ENCODE measurements around the gene TUFM. TPM values are rescaled to one million over a fixed set of nuclear protein-coding genes. Genes with fewer than 3 reads are reported as not detected.
"Not testable (repeated sequence)": the region's sequence is repeated elsewhere in the genome, so short reads cannot be mapped to it uniquely, and the experiment has no call there.

TUFM gene
- total RNA-seq, 2 donors from 2014 or later = 122 to 165 TPM

GRCh38 chr16:28884045-28884444, 37.9 kb upstream of the TUFM start:
- no peak for DNase-seq (ENCODE audit: low spot score)
- no peak for TF ChIP-seq CTCF (IDR thresholded peaks at IDR 0.05)
- no peak overlapping the region for H3K27ac ChIP-seq
- H3K27me3 ChIP-seq = no peaks in the 10 kb centered on the region
- H3K4me3 ChIP-seq = no peak overlapping the region
- no peaks in the 10 kb centered on the region for H3K36me3 ChIP-seq
- H3K4me1 ChIP-seq = peaks cover 0 to 12% of the 10 kb centered on the region in 2 donors
- H3K9me3 ChIP-seq = no peaks in the 10 kb centered on the region

- H3K9me3 ChIP-seq = no peaks in the 10 kb centered on the region
- no peak for DNase-seq (ENCODE audit: low spot score)
- H3K27me3 ChIP-seq = no peaks in the 10 kb centered on the region
- H3K27ac ChIP-seq = no peak overlapping the region
- peaks cover 0 to 15% of the 10 kb centered on the region in 2 donors for H3K4me1 ChIP-seq
- no peak for TF ChIP-seq CTCF (IDR thresholded peaks at IDR 0.05)
- no peaks in the 10 kb centered on the region for H3K36me3 ChIP-seq
- H3K4me3 ChIP-seq = no peak overlapping the region
Observed at GRCh38 chr16:28883221-28883996, 37.3 kb upstream of the TUFM start.

GRCh38 chr16:28882551-28883160, 36.5 kb upstream of the TUFM start:
- Histone ChIP-seq H3K27ac (no peak overlapping the region), H3K4me3 (no peak overlapping the region), H3K36me3 (no peaks in the 10 kb centered on the region), H3K9me3 (no peaks in the 10 kb centered on the region), H3K4me1 (peaks cover 0 to 15% of the 10 kb centered on the region in 2 donors), H3K27me3 (no peaks in the 10 kb centered on the region)
- TF ChIP-seq CTCF (IDR thresholded peaks at IDR 0.05) = no peak
- DNase-seq (ENCODE audit: low spot score) = no peak

- not testable (repeated sequence) for H3K9me3 ChIP-seq; DNase-seq (ENCODE audit: low spot score); H3K27me3 ChIP-seq; H3K27ac ChIP-seq; H3K36me3 ChIP-seq; H3K4me3 ChIP-seq
- H3K4me1 ChIP-seq = peaks cover 0 to 15% of the 10 kb centered on the region in 2 donors
Observed at GRCh38 chr16:28881565-28881964, 35.4 kb upstream of the TUFM start.

GRCh38 chr16:28880955-28881354, 34.8 kb upstream of the TUFM start:
- peaks cover 0 to 15% of the 10 kb centered on the region in 2 donors for H3K4me1 ChIP-seq
- no peak for DNase-seq (ENCODE audit: low spot score)
- no peaks in the 10 kb centered on the region for H3K36me3 ChIP-seq
- TF ChIP-seq CTCF (IDR thresholded peaks at IDR 0.05) = no peak
- H3K4me3 ChIP-seq = no peak overlapping the region
- no peaks in the 10 kb centered on the region for H3K9me3 ChIP-seq
- no peak overlapping the region for H3K27ac ChIP-seq
- H3K27me3 ChIP-seq = no peaks in the 10 kb centered on the region

- Histone ChIP-seq H3K27me3 (no peaks in the 10 kb centered on the region), H3K36me3 (no peaks in the 10 kb centered on the region), H3K9me3 (no peaks in the 10 kb centered on the region), H3K4me1 (peaks cover 0 to 15% of the 10 kb centered on the region in 2 donors), H3K27ac (no peak overlapping the region), H3K4me3 (peak overlapping the region in 1 of 2 donors; percentile 68)
- TF ChIP-seq CTCF (IDR thresholded peaks at IDR 0.05) = no peak
- DNase-seq (ENCODE audit: low spot score) = no peak
Observed at GRCh38 chr16:28880589-28880915, 34.4 kb upstream of the TUFM start.
